BJ (cell line): ENCODE measurements around the gene ACTBL2. TPM values are rescaled to one million over a fixed set of nuclear protein-coding genes. Genes with fewer than 3 reads are reported as not detected.
A peak's percentile ranks its signal among the peaks of the same experiment; 100 is the strongest.

Experiments
- CTCF ChIA-PET: fragments of 350-600 bp; formaldehyde crosslinking; extraction: SDS; loops from one replicate; lab custom pipeline; 2021; ENCODE audit warnings: antibody characterized with exemption, inconsistent platforms; lab: Yijun Ruan, JAX
- POLR2A ChIA-PET: fragments of 300-600 bp; sonication (Branson Sonifier 250); formaldehyde crosslinking; extraction: SDS; loops from one replicate; lab custom pipeline; 2021; ENCODE audit warnings: antibody characterized with exemption; lab: Charles Lee
- DNase-seq: peaks from one replicate; pipeline ENCODE4 v3.0.0-alpha.2; 2011; ENCODE audit warnings: low read depth
- H3K27me3 ChIP-seq: 2 replicates; pipeline ENCODE4 v1.6.0; 2011; ENCODE audit warnings: low read length; ENCODE audit not compliant: control insufficient read depth, insufficient read depth
- H3K36me3 ChIP-seq: 2 replicates; pipeline ENCODE4 v1.5.1; 2011; ENCODE audit warnings: low read length; ENCODE audit not compliant: control insufficient read depth, insufficient read depth
- H3K4me3 ChIP-seq: 2 replicates; pipeline ENCODE4 v1.5.1; 2011; ENCODE audit warnings: low read depth, mild to moderate bottlenecking, control low read depth, low read length
- CTCF ChIP-seq: IDR thresholded peaks from 2 replicates; pipeline ENCODE4 v1.5.1; 2011; ENCODE audit warnings: low read depth, mild to moderate bottlenecking, control low read depth, inconsistent platforms, low read length, moderate library complexity; ENCODE audit not compliant: insufficient read depth
- polyA plus RNA-seq: library from polyadenylated mRNA; depleted of rRNA; stranded (reverse); fragments of >200 nt; gene quantifications from 2 replicates; pipeline ENCODE4 v1.2.3, GENCODE V29; 2011

Gene ACTBL2
- polyA plus RNA-seq, 1 experiment: 0.05 TPM

- Histone ChIP-seq H3K27me3 (no peaks in the 10 kb centered on the region), H3K36me3 (no peaks in the 10 kb centered on the region), H3K4me3 (no peak overlapping the region)
- ChIA-PET CTCF (interaction anchor here (2.1 kb wide), 1 partner anchor 15 kb away, joined by 6 read pairs; no protein-coding TSS in a partner anchor), POLR2A (no interaction called here)
- no peak for TF ChIP-seq CTCF
- no peak for DNase-seq
Observed at GRCh38 chr5:57446966-57447365, 35.6 kb downstream of the ACTBL2 start.

- no peak for DNase-seq
- ChIA-PET POLR2A (no interaction called here), CTCF (interaction anchor here (0.9 to 1.9 kb wide), 3 partner anchors 11 to 1015 kb away, joined by 3 to 5 read pairs (median 3); no protein-coding TSS in a partner anchor)
Observed at GRCh38 chr5:57445705-57446037, 36.9 kb downstream of the ACTBL2 start.

GRCh38 chr5:57445006-57445704, 37.5 kb downstream of the ACTBL2 start:
- Histone ChIP-seq H3K4me3 (no peak overlapping the region), H3K27me3 (no peaks in the 10 kb centered on the region), H3K36me3 (no peaks in the 10 kb centered on the region)
- no peak for DNase-seq
- ChIA-PET POLR2A (no interaction called here), CTCF (interaction anchor here (0.9 to 1.9 kb wide), 5 partner anchors 12 to 1015 kb away, joined by 3 to 5 read pairs (median 3); no protein-coding TSS in a partner anchor)
- no peak for TF ChIP-seq CTCF

More at GRCh38 chr5:57445705-57446037, 36.9 kb downstream of the ACTBL2 start:
- Histone ChIP-seq H3K36me3 (no peaks in the 10 kb centered on the region), H3K27me3 (no peaks in the 10 kb centered on the region), H3K4me3 (no peak overlapping the region)
- no peak for TF ChIP-seq CTCF

GRCh38 chr5:57442080-57442839, 40.4 kb downstream of the ACTBL2 start:
- Histone ChIP-seq H3K27me3 (no peaks in the 10 kb centered on the region), H3K4me3 (no peak overlapping the region), H3K36me3 (no peaks in the 10 kb centered on the region)
- CTCF ChIA-PET: interaction anchor here (0.5 to 2.8 kb wide), 6 partner anchors 28 to 144 kb away, joined by 3 to 10 read pairs (median 4); no protein-coding TSS in a partner anchor
- DNase-seq: peak; percentile 80
- POLR2A ChIA-PET: no interaction called here
- no peak for TF ChIP-seq CTCF

GRCh38 chr5:57441557-57441956, 41.1 kb downstream of the ACTBL2 start:
- POLR2A ChIA-PET: no interaction called here
- TF ChIP-seq CTCF: no peak
- Histone ChIP-seq H3K4me3 (no peak overlapping the region), H3K36me3 (no peaks in the 10 kb centered on the region), H3K27me3 (no peaks in the 10 kb centered on the region)
- DNase-seq: peak; percentile 91
- CTCF ChIA-PET: interaction anchor here (0.6 to 2.8 kb wide), 4 partner anchors 58 to 1025 kb away, joined by 3 to 10 read pairs (median 6); no protein-coding TSS in a partner anchor
